Left kidney (tissue), 2 donors: ENCODE data around the gene YBX1. TPM values are rescaled to one million over a fixed set of nuclear protein-coding genes. Genes with fewer than 3 reads are reported as not detected.
"Not testable (repeated sequence)": the region's sequence is repeated elsewhere in the genome, so short reads cannot be mapped to it uniquely, and the experiment has no call there.

Experiments
- DNase-seq: peaks from one replicate; pipeline ENCODE4 v3.0.0-alpha.2; 2013
- polyA plus RNA-seq: library from polyadenylated mRNA; unstranded; fragments of 120-200 nt; gene quantifications from one replicate; pipeline ENCODE4 v1.2.1, GENCODE V29; 2013; ENCODE audit not compliant: insufficient read length

The YBX1 gene
- polyA plus RNA-seq, 1 donor: 630 TPM

DNA sequence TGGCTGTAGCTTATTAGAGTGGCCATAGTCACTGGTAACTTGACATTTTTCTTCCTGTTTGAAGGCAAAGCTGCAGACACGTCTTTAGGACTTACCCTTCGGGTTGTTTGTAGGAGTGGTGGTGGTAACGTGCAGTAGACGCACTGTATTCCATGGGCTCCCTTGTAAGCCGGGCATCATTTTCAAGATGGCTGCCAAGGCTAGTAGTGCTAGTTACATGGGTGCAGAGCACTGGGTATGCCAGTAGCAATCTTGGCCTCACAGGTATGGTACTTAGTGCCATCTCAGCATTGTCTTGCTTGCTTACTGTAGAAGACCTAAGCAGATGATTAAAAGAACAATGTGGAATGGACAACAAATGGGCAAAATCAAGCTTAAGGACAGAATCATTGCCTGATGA lies 1.9 kb downstream of the YBX1 start:
- DNase-seq: no peak

DNA sequence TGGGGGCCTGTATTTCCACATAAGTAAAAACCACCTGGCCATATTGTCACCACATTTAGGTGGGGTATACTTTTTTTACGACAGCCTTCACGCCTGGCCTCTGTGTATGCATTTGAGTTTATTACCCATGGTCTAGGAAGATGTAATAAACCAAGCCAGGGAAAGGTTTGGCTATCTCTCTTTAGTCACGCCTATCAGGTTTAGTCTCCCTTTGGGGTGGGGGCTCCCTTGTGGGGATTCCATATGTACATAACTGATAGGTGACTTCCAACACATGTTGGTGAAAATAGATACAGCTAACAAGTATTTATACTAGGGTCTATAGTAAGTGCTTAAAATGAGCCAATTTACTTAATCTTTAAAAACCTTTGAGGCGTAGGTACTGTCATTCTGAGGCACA lies 4.2 kb downstream of the YBX1 start:
- DNase-seq: no peak

DNA sequence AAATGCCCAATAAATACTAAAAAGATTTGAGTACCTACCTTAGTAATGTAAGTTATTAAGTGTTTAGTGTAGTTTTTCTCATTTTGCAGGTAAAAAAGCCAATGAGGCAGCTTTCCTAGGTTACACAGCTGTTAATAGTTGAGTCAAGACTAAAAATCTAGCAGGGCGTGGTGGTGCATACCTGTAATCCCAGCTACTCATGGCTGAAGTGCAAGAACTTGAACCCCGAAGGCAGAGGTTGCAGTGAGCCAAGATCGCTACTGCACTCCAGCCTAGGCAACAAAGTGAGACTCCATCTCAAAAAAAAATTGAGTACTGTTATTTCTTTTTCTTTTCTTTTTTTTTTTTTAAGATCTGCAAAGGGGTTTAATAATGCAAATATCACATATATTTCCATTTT lies 7.7 kb downstream of the YBX1 start:
- DNase-seq: no peak

DNA sequence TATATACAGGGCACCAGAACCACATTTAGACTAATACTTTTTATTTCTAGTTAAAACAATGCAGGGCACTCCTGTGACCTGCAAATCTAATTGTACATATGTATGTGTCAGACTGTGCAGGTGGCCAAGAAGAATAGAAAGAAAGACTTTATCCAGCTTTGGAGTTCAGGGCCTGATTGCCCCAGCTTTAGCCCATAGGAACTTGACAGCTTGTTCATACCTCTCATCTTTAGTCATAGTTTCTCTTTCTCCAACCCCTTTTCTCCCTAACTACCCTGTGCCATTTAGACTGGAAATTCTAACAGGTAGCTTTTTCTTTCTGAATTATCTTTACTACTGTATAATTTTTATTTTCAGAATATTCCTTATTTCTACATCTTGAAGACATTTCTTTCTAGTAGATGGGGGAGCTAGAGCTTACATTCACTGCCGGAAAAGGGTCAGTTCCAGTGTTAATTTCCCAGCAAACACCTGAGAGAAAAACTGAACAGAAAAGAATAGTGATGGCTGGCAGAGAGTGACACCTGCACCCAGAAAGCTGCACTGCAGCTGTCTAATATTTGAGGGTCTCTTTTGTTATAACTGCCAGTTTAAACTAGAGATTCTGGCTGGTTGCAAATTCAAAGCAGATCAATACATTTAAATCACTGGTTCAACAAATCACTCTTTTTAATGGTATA lies 8.4 kb downstream of the YBX1 start:
- DNase-seq: no peak

DNA sequence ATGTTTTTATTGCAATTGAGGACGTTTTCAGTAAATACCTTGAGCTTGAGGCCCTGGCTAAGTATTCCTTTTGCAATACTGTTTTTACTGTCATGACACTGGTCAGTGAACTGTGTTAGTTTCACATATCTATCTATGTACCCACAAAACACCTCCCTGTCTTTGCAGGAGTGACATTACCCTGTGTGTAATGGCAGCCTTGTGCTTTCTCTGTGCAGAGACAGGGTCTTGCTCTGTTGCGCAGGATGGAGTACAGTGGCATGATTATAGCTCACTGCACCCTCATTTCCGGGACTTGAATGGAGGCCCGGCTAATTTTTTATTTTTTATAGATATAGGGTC lies 8.9 kb downstream of the YBX1 start:
- no peak for DNase-seq

DNA sequence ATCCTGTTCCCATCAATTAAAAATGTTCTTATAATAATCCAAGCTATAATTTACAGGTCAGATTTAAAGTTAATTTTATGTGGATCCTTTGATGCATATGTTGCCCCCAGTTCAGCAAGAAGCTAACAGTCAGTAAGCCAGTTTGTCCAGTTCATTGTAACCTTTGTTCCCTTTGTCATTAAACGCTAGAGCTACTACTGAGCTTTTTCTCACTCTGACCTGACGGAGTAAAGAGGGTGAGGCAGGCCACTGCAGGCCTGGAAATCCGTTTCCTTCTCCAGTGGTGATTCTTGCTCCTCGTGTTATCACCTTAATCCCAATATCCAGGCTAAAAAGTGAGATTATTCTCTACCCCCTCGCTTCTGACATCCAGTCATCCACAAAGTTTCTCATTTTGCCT lies 10.2 kb downstream of the YBX1 start:
- DNase-seq: no peak

DNA sequence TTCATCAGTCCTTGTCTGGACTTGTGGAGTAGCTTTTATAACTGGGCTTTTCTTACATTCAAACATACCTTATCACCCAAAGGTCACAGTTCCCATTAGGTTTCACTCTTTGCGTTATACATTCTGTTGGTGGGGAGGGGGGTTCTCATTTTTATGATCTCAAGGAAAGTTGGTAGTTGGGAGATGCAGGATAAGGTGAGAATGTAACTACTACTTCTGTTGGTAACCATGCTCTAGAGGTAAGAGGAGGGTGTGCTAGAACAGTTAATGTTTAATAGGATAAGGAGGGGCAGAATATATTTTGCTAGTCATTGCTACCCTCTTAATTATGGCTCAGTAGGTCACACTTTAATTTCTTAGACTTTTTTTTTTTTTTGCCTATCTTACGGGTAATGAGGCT lies 10.7 kb downstream of the YBX1 start:
- no peak for DNase-seq

DNA sequence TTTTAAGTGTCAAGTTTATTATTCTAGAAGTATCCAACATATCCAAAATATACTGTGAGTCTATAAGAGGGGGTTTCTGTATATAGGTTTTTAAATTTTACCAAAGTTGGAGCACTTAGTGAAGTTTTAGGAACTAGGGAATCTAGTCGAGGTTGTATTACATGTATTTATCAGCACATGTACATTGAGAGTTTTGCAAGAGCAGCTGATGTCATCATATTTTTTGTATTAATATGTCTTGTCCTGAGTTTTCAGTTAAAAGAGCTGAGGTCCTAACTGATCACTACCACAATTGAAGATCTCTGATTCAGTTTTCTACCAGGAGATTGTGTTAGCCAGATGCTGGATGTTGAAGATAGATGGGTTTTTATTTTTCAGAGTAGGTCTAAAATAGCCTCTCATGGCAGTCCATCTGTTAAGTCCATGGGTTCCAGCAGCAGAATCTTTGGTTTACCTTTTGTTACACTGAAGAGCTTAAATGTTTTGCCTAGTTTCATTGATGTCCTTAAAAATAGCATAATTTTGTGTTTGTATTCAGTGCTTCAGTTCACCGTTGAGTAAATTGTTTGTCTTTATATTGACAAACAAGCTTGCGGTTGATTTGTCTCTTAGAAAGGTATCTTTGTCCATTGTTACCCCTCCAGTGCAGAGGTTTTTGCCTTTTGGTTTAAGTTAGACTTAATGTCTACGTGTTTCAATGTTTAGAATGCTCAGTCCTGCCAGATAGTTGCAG lies 16.0 kb downstream of the YBX1 start:
- DNase-seq: no peak

DNA sequence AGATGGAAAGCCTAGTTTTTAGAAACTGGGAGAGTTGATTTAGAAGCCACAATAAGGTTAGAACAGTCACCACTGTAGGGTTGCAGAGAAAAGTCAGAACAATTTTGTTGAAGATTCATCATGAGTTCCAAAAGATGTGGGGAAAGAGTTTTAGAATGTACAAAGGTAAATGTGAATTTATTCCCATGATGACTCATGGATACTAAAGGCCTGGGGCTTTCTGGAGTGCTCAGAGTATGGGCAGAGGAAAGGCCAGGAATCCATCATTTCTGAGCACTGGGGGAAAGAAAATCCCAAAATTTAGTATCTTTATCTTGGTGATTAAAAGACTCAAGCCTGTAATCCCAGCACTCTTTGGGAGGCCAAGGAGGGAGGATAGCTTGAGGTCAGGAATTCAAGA lies 17.8 kb downstream of the YBX1 start:
- no peak for DNase-seq

DNA sequence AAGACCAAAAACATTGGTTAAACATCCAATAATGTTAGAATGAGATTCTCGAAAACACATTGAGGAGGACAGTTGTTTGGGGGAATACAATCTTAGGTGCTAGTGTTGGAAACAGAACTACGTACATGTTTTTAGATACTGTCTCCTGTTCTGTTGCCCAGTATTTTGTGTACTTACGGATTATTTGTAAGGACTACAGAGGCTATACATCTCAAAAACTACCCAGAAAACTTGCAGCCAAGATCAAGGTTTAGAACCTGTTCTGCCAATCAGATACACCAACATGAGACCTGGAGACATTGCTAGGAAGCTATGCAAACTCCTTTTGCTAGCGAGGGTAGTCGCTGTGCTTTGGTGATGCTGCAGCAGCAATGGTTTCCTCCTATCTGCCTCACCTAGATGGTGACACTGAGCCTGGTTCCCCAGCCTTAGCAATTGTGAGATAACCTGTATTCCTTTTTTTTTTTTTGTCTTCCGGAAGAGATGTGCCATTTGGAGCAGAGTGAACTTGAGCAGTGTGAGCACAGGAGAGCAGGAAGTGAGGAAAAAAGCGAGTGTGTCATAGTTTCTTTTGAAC lies 21.8 kb downstream of the YBX1 start:
- no peak for DNase-seq

DNA sequence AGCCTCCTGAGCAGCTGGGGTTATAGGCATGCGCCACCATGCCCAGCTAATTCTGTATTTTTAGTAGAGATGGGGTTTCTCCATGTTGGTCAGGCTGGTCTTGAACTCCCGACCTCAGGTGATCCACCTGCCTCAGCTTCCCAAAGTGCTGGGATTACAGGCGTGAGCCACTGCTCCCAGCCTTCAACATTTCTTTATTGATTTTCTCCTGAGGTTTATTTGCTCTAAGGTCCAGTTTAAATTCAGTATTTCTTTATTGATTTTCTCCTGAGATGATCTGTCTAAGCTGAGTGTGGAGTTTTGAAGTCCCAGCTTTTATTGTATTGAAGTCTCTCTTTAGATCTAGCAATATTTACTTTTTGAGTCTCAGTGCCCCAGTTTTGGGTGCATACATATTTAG lies 30.6 kb downstream of the YBX1 start:
- not testable (repeated sequence) for DNase-seq

DNA sequence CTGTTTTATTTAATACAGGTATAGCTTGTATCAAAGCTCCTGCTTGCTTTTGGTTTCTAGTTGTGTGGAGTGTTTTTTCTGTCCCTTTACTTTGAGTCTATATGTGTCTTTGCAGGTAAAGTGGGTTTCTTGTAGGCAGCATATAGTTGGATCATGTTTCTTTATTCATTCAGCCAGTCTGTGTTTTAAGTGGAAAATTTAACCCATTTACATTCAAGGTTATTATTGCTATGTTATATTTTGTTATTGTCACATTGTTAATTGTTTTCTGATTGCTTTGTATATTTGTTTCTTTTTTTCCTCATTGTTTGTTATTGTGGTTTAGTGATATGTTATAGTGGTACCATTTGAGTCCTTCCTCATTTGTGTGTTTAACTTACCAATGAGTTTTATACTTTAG lies 31.1 kb downstream of the YBX1 start:
- no peak for DNase-seq

DNA sequence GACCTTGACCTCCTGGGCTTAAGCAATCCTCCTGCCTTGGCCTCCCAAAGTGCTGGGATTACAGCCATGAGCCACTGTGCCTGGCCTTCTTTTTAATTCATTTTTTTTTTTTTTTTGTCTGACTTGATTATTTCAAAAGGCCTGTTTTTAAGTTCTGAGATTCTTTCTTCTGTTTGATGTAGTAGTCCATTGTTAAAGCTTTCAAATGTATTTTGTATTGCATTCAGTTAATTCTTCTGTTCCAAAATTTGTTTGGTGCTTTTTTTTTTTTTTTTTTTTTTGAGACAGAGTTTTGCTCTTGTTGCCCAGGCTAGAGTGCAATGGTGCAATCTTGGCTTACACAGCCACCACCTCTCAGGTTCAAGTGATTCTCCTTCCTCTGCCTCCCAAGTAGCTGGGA lies 32.2 kb downstream of the YBX1 start:
- DNase-seq: not testable (repeated sequence)

DNA sequence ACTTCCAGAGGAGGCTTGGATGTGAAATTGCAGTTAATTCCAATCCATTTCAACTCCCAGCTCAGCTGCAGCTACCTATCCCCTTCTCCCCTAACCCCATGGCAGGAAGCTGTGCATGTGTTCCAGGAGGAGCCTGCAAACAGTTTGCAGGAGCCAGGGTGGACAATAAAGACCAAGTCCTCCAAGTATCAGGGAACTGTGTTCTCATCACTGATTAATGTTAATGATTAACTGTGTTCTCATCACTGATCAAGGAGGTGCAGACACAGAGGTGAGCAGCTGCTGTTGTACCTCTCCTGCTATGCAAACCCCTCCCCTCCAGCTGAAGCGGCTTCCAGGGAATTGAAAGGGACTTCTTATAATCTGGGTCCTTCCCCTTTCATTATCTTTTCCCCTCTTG lies 38.6 kb downstream of the YBX1 start:
- DNase-seq: no peak

DNA sequence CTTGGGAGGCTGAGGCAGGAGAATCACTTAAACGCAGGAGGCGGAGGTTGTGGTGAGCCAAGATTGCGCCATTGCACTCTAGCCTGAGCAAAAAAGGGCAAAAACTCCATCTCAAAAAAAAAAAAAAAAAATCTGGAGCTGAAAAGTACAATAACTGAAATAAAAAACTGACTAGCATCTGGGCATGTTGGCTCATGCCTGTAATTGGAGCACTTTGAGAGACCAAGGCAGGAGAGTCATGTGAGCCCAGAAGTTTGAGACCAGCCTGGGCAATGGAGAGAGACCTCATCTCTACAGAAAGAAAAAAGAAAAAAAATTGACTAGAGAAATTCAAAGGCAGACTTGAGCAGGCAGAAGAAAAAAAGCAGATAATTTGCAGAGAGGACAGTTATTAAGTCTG lies 39.7 kb downstream of the YBX1 start:
- no peak for DNase-seq

DNA sequence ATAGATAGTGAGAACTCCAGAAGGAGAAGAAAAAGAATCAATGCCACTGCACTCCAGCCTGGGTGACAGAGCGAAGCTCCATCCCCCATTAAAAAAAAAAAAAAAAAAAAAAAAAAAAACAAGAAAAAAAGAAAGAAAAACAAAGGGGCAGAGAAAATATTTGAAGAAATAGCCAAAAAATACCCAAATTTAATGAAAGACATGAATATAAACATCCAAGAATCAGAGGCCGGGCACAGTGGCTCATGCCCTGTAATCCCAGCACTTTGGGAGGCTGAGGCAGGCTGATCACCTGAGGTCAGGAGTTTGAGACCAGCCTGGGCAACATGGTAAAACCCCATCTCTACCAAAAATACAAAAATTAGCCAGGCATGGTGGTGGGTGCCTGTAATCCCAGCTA lies 40.2 kb downstream of the YBX1 start:
- DNase-seq: not testable (repeated sequence)

DNA sequence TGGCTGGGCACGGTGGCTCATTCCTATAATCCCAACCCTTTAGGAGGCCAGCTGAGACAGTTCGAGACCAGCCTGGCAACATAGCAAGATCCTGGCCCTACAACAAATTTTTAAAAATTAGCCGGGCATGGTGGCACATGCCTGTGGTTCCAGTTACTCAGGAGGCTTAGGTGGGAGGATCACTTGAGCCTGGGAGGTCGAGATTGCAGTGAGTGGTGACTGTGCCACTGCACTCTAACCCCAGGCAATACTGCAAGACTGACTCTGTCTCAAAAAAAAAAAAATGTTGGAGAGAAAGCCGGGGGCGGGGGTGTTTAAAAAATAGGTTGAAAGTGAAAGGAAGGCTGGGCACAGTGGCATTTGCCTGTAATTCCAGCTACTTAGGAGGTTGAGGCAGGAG lies 41.3 kb downstream of the YBX1 start:
- no peak for DNase-seq

DNA sequence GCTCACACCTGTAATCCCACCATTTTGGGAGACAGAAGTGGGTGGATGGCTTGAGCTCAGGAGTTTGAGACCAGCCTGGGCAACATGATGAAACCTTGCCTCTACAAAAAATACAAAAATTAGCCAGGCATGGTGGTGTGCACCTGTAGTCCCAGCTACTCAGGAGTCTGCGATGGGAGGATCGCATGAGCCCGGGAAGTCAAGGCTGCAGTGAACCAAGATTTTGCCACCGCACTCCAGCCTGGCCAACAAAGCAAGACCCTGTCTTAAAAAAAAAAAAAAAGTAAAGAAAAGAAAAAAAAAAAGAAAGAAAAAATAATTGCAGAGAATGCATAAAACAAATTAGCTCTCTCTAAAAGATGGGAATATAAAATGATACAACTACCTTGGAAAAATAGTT lies 43.6 kb downstream of the YBX1 start:
- not testable (repeated sequence) for DNase-seq

DNA sequence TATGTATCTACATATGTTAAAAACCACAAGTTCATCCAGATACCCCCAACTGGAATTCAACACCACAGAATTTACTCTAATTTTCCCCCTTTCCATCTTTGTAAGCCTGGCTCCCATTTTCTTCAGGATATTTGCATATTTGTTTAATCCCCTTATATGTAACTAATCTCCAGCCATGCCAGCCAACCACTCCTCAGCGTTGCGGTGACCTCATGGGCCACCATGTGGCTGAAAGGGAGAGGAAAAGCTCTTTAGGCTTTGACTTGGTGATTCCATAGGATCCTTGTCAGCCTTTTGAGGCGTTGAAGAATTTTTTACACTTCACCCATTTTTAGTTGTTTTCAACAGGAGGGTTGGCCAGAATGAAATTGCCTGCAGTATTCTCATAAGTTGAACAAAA lies 47.8 kb downstream of the YBX1 start:
- DNase-seq: no peak

DNA sequence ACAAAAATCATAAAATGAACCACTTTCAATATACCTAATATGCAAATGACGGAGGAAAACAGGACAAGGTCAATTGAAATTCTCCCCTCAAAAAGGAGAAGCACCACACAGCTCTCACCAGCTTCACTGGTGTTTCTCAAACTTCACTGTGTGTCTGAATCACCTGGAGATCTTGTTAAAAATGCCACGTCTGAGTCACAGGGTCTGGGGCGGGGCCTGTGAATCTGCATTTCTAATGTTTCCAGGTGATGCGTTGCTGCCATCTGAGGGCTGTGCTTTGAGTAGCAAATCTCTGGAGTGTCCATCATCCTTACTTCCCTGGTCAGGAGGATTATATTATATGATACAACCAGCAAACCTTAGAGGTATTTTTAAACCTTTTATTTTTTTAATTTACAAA lies 48.8 kb downstream of the YBX1 start:
- no peak for DNase-seq

DNA sequence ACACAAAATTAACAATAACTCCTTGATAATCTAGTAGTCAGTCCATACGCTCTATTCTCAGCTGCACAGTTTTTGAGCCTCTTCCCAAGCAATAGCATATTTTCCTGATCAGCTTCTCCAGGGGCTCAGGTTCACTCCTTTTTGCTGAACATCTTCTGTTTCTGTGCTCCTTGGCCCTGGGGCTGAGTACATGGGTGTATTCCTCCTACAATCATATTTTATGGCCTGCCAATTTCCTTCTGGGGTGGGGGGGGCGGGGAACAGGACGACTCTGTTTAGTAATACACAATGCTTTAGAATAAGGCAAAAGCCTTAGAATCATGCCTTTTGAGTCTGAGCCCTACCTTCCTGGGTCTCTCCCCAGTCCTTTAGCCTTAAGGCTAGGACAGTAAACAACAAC lies 49.4 kb downstream of the YBX1 start:
- no peak for DNase-seq

DNA sequence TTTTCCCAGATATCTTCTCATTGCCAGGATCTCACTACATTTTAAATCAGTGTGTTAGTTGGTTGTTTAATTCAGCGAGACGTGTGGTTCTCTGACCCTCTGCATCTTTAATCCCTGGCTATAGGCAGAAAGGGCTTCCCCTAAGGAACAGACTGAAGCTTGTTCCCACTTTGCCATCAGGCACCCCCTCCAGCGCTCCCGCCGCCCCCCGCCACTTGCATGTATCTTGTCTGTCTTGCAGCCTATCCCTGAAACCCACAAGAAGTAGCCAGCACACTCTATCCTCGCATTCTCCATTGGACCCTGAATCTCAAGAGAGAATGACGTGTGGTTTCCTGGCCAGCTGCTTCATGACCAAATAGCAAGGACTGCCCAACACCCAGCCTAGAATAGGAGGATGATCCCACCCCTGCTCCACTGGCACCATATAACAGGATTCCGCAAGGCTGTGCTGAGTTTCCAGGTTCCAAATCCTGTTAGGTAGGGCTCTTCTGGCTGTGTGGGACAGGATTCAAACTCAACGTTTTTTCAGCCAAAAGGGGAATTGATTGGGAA lies 50.0 kb downstream of the YBX1 start:
- no peak for DNase-seq

DNA sequence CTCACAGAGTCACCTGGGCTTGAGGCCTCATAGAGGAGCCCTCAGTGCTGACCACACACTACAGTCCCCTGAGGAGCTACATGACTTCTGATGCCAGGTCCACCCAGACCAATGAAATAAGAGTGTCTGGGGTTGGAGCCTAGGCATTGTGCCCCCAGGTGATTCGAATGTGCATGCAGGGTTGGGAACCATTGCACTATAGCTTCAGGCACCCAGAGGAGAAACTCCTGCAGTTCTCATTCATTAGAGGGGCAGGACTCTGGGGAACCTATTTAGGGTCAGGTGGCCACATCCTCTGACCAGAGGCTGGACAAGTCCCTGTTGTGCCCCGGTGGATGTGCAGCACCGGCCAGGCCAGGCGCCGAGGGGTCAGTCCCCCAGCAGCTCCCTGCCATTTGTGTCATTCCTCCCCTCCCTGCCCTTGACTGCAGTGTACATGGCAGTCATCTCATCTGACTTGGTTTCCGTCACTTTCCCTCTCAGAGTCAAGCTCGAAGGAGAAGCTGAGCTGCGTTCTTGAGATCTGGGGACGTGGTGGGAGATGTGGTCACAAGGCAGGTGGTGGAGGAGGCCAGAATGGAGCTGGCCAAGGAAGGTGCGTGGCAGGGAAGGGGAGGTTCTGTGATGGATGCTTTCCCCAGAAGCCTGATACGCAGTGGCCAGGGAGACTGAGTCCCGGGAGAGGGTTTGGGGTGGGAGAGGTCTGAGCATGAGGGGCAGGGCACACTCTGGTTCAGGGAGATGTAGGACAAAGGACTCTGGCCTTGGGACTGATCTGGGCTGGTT lies 51.4 kb downstream of the YBX1 start:
- no peak for DNase-seq
